Hematopoietic multipotent progenitor cell treated with erythropoietin and hydrocortisone succinate and interleukin-3 and kit ligand, for 15 days (in vitro differentiated cells): ENCODE data around the gene CERKL.

ENCODE experiments used
- DNase-seq: peaks from one replicate; pipeline ENCODE4 v3.0.0-alpha.2; 2015; ENCODE audit warnings: low spot score

CERKL gene

GRCh38 chr2:181517685-181518301, 139.1 kb downstream of the CERKL start:
- no peak for DNase-seq

- no peak for DNase-seq
Measured at GRCh38 chr2:181516992-181517391, 139.9 kb downstream of the CERKL start.

GRCh38 chr2:181515719-181516118, 141.2 kb downstream of the CERKL start:
- DNase-seq, result no peak

- no peak for DNase-seq
Measured at GRCh38 chr2:181500201-181500600, 156.7 kb downstream of the CERKL start.

GRCh38 chr2:181499231-181499630, 157.7 kb downstream of the CERKL start:
- no peak for DNase-seq
